Stimulated activated CD8-positive, alpha-beta memory T cell treated with anti-CD3 and anti-CD28 coated beads, Interleukin-4, amount 100 ng/mL, for 1 hour (primary cell): Measurements from ENCODE around the gene BAK1.
"Not testable (repeated sequence)": the region's sequence is repeated elsewhere in the genome, so short reads cannot be mapped to it uniquely, and the experiment has no call there.

ENCODE experiments used
- DNase-seq, 2 donors: peaks; one replicate each; pipeline ENCODE4 v3.0.0-alpha.2; 2020; ENCODE audit warnings: low read depth in 2 of 2, low spot score in 1 of 2

Gene BAK1

DNA sequence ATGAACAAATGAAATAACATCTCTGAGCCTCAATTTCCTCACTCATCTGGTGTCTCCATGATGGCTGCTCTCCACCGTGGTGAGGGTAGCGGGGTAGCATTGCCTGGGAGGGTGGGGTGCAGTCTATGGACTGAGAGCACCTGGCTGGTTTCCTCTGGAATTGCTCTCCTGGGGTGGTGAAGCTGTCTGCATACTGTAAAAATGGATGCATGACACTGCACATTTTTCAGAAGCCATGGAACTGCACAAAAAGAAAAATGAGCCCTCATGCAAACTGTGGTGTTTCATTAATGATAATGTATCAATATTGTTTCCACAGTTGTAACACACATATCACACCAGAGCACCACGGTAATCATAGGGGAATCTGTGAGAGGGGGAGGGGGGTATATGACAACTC, 28.9 kb upstream of the BAK1 start:
- no peak for DNase-seq

DNA sequence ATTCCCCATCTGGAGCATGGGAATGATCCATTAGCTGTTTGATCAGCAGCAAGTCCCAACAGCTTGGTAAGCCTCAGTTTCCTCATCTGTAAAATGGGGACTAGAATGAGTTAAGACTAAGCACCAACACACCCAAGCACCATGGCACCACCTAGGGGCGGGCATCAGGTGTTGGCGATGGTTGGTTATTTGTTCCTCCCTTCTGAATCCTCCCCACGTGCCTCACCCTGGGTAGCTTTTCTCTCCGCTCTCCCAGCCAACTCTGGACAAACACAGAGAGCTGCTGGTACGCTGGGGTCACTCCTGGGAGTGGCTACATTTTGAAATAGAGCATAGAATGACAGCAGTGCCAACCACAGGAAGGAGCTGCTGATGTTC, 27.7 kb upstream of the BAK1 start:
- DNase-seq: no peak

DNA sequence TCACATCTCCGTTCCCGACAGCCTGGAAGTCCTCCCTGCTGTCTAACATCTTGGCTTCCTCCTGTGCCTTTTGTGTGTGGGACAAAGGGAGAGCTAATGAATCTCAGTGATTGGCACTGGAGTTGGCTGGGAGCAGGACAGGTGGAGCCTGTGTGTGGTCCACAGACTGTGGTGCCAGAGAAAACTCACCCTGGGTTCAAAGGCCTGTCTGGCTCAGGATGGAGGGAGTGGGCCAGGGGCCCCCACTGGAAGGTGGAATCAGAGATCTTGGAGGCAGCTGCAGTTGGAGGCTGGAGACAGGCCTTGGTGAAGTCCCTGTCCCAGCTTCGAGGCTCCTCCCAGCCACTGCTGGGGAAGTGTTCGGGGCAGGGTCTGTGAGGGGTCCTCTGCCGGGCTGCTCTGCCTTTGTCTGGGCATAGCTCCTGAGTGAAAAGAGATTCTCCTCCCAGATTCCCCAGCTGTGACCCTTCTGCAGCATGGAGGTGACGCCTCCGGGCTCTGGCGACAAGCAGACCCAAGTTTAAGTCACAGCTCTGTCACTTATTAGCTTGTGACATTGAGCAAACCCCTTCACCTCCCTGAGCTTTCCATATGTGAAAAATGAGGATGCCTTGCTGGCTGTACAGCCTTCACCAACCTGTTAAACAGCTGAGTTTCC, 27.2 kb upstream of the BAK1 start:
- DNase-seq: no peak

DNA sequence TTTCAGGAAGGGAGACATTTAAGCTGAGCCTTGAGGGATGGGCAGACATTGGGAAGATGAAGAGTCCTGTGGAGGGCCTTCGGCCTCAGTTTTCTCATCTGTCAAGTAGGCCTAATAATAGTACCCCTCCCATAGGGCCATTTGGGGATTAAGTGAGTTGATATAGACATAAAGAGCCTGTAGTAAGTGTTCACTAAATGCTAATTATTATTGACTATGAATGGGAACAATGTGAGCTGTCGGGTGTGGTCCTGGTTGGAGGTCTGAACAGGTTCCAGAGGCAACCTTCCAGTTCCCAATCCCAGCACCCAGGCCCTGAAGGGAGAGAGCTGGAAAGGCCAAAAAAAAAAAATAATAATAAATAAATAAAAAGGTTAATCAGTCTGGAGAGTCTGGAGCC, 26.6 kb upstream of the BAK1 start:
- no peak for DNase-seq

DNA sequence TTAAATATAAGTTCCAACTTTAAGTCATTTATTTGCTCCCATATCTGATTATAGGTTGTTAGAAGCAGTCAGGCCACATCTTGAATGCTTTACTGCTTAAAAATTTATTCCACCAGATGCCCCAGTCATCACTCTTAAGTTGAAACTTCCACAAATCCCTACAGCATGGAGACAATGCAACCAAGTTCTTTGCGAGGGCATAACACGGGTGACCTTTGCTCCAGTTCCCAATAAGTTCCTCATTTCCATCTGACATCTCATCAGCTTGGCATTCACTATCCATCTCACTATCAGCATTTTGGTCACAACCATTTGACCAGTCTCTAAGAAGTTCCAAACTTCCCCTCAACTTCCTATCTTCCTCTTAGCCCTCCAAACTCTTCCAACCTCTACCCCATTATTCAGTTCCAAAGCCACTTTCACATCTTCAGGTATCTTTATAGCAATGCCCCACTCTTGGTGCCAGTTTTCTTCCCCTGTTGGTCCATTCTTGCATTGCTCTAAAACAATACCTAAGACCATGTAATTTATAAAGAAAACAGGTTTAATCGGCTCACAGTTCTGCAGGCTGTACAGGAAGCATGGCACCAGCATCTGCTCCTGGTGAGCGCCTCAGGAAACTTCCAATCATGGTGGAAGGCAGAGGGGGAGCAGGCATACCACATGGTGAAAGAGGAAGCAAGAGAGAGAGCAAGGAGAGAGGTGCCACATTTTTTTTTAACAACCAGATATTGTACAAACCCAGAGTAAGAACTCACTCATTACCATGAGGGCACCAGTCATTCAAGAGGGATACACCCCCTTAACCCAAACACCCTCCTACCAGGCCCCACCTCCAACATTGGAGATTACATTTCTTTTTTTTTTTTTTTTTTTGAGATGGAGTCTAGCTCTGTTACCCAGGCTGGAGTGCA, 25.1 kb upstream of the BAK1 start:
- no peak for DNase-seq

DNA sequence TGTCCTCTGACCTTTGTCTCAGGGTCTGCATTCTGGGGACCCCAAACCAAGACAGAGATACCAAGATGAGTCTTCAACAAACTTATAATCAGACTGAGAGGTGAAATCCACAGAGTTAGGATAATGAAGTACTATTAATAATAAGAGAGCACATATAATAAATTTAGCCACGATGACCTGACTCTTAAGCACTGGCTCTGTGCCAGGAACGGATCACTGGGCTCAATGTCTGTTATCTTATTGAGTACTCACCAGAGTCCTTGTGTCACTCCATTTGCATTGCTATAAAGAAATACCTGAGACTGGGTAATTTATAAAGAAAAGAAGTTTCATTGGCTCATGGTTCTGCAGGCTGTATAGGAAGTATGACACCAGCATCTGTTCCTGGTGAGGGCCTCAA, 22.1 kb upstream of the BAK1 start:
- DNase-seq: no peak

DNA sequence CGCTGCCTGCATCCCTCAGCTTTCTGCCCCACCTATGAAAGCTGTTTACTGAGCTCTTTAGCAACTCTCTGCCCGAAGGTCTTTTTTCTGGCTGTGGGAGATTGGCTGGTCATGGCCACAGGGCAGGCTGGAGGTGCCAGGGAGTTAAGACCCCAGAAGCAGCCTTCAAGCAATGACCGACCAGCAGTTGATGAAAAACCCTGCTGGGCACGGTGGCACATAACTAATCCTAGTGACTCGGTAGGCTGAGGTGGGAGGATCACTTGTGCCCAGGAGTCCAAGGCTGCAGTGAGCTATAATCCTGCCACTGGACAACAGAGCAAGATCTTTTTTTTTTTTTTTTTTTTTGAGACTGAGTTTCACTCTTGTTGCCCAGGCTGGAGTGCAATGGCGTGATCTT, 20.7 kb upstream of the BAK1 start:
- no peak for DNase-seq

DNA sequence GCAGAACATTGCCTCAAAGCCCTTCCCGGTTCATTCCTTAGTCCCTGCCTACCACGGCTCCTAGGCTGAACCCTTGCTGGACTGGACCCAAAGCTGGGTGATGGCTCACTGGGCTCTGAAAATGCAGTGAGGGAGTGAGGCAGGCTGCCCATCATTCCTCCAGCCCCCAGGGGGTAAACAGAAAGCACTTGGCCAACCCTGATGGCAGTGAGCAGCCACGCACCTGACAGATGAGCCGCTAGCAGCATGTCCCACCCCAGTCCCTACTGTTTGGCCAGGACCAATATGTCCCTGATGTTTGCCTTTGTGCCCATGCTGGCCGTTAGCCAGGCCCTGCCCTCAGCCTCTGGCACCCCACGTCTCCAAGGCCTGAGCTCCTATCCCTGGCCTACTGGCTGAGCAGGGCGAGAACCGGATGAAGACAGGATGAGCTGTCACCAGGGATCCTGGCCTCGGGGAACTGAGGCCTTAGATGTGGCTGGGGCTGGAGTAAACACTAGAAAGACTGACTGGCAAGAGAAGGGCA, 19.4 kb upstream of the BAK1 start:
- DNase-seq: no peak

DNA sequence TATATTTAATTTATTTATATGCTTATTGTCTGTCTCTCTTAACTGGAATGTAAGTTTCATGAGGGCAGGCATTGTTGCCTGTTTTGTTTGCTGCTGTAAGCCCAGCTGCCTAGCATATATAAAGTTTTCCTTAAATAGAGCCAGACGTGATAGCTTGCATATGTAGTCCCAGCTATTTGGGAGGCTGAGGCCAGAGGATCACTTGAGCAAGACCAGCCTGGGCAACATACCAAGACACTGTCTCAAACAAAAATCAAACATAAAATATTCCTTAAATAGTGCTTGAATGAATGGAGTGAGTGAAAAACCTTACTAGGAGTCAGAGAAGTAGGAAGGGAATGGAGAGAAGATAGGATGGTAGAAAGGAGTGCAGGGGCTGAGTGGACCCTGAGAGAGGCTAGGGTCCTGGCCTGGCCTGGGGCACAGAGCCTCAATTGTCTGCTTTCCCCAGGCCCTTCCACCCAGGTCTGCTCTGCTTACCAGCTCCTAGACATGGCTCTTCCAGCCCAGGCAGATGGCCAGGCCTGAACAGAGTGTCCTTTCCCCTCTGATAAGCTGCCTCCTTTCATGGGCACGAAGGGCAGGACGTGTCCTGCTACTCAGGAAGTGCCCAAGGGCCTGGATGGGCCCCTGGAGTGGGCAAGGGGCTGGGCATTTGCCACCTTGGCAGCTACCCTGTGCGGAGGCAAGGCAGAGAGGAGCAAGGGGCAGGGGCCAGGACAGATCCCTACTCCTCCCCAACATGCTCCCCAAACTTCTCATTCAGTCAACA, 17.7 kb upstream of the BAK1 start:
- DNase-seq: no peak

DNA sequence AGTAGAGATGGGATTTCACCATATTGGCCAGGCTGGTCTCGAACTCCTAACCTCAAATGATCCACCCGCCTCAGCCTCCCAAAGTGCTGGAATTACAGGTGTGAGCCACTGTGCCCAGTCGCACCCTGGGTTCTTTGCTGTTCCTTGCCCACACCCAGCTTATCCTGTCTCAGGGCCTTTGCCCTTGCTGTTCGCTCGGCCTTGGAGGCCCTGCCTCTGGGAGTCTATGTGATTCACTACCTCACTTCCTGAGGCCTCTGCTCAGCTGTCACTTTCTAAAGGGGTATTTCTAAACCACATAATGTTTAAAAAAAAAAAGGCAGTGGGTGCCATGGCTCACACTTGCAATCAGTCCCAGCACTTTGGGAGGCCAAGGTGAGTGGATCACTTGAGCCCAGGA, 16.8 kb upstream of the BAK1 start:
- not testable (repeated sequence) for DNase-seq

DNA sequence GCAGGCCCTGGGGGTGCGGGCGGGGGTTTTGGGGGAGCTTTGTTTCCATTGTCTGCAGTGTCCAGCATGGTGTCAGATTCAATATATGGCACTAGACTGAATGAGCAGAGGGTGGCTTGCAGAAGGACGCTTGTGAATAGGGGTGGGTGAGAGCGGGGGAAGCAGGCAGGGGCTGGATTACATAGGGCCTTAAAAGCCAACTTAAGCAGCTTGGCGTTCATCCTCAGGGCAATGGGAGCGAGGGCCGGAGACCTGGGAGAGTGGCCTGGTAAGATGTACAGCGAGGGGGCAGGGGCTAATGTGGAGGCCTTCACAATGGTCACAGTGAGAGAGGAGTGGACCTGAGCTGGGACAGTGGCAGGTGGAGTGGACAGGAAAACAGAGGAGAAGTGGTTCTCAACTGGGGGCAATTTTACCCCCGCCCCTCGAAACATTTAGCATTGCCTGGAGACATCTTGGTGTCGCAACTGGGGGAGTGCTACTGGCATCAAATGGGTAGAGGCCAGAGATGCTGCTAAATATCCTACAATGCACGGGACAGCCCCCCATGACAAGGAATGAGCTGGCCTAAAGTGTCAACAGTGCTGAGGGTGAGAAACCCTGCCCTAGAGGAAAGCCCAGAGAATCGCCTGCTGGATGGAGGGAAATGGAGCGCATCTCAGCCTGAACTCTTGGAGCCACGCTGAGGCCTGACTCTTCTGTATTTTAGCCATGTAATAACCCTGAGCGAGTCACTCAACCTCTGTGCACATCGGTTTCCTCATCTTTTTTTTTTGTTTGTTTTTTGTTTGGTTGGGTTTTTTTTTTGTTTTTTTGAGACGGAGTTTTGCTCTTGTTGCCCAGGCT, 15.1 kb upstream of the BAK1 start:
- DNase-seq: no peak

DNA sequence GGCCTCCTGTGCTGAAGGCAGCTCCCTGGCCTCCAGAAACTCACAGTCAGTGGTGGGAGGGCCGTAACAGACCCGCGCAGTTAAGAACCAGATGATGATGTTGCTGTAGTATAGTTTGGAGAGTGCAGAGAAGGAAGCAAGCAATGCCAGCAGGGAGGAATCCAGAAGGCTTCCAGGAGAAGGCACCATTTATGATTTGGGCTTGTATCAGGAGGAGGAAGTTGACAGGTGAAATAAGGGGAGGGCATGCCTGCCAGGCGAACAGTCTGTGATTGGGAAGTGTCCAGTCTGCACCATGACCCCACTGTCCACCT, 13.3 kb upstream of the BAK1 start:
- DNase-seq: no peak

DNA sequence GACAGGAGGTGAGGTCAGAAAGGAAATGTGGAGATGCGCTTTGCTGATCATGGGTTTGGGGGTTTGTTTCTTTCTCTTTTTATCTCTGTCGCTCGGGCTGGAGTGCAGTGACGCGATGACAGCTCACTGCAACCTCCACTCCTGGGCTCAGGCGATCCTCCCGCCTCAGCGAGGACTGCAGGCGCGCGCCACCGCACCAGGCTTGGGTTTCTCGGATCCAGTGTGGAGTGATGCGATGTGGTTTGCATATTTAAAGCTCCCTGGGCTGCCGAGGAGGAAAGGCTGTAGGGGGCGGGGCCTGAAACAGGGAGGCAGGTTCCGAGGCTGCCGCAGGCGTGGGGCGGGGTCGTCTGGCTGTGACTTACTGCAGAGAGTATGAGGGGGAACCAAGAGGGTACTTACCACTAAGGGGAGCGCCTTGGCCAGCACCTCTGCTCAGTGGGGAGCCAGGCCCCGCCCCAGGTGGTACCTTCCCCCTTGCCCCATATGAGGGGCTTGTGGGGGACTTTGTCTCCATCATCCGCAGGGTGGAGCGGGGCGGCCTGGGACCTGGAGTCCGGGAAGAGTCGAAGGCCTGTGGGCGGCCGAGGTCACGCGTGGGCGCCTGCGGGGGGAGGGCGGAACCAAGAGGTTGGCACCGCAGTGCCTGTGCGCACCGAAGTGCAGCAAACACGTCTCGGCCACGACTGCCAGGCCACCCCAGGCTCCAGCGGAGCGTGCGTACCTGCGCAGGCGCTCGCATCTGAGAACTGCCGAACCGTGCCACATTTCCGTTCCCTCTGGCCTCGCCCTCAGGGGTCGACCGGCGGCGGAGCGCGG, 12.7 kb upstream of the BAK1 start:
- no peak for DNase-seq

DNA sequence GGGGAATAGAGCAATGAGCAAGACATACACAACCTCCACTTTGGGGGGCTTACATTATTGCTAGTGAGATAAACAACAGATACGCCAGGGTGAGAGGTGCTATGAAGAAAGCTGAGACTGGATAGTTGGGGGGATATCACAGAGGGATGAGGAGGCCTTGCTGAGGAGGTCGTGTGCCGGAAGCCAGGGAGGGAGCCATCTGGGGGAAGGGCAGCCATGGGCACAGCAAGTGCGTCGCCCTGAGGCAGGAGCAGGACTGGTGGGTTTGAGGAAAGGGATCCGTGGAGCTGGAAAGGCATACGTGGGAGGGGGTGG, 12.2 kb upstream of the BAK1 start:
- no peak for DNase-seq

DNA sequence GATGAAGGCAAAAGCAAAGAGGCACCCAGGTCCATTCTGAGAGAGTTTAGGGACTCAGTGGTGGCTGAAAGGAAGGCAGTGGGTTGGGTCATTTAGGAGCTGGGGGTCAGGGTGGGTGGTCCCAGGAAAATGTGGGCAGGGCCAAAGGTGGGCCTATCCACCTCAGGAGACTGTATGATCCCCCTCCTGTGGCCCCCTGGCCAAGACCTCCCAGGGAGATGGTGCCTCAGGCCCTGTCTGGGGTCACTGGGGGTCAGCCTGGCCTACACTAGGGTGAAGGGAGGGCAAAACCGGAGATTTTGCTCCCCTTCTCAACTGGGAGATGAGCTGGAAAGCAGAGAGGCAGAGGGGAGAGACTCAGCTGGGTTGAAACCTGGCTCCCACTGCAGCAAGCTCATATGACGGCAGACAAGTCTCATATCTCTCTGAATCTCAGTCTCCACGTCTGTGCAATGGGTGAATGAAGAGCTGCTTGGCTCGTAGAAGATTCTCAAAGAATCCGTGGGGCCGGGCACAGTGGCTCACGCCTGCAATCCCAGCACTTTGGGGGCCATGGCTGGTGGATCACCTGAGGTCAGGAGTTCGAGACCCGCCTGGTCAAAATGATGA, 11.5 kb upstream of the BAK1 start:
- DNase-seq: no peak

DNA sequence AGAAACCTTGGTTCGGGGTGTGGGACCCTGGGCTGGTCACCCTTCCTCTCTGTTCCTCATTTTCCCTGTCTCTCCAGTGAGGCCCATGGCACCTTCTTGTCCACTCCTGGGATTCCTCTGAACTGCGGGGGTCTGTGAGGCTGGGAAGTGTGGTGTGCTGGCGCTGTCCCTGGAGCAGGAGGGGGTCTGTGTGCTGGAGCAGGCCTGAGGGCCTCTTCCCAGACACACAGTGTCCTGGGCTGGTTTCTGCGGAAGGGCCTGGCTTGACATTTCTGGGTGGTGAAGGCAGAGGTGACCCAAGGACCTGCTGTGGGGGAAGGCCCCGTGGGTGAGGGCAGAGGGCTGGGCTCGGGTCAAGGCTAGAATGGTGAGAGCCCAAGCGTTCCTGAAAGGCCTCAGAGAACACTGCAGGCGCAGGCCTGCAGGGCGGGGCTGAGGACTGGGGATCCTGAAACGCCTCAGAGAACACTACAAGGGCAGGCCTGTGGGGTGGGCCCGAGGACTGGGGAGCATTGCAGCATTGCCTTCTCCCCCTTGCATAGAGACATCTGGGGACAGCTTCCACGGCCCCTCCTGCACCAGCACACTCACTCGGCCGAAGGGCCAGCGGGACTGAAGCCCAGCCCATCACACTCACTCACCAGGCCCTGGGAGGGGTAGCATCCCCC, 10.6 kb upstream of the BAK1 start:
- DNase-seq: no peak

DNA sequence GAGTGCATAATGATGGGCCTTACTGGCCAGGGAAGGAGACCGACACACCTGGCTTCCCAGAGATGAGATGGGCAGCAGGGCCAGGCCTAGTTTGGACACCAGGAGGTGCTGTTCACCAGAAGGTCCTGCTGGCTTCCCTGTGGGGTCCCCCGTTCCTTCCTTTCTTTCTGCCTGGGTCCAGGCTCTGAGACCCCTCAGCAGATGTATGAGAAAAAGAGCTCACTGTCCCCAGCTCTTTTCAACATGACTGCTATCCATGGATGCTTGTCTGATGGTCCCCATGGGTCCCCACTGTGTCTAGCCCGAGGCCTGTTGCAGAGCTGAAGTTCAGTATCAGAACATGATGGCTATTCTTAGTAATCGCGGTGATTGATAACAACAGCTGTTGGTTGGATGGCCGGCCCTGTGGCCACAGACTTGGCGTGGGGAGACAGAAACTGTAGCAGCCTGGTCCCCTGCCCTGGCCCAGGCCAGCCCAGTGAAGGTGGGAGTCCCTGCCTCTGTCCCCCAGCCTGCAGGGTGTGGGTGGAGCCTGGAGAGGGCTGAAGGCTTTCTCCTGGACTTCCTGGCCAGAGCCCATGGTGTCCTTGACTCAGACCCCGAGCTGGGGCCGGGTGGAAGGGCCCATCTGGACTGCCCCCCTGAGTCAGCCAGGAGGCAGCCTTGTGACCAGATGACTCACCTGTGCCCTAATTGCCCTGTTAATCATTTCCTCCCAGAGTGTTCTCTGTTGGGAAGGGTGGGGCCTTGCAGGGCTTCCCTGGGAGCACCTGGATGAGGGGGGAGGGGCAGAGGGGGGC, 9.9 kb upstream of the BAK1 start:
- DNase-seq: no peak

DNA sequence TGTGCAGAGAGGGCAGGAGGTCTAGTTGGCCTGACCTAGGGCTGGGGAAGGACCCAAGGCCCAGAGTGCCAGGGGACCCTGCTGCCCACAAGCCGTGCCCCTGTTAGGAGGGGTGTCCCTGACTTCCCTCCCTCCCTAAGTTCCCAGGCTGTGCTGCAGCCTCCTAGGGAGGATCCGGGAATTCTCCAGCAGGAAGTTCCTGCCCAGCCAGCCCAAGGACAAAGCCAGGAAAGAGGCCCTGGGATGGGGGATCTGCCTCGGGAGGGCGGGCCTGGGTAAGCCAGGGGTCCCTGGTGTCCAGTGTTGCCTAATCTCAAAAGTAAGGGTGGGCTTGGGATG, 9.3 kb upstream of the BAK1 start:
- DNase-seq: no peak

DNA sequence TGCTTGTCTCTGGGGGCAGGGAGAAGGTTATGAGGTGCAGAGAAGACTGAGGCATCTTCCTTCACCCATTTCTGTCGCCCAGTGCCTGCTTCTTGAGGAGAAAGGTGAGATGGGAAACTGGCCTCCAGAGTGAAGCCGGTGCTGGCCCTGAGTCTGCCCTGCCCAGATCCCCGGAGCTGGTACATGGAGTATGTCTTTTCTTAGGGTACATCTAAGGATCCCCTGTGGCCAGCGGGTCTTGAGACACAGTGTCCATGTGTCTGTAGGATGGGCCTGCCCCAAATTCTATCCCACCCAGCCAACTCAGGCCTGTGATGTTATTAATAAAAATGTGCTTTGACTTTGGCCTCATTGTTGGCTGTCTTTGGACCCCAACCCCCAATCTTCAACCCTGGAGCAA, 8.8 kb upstream of the BAK1 start:
- no peak for DNase-seq
